Measurements from ENCODE around the gene HK2.
"Not testable (repeated sequence)": the region's sequence is repeated elsewhere in the genome, so short reads cannot be mapped to it uniquely, and the experiment has no call there.

The HK2 gene

GRCh38 chr2:74835831-74836674, 2.1 kb downstream of the HK2 start:
- DNase-seq = no peak

GRCh38 chr2:74836675-74837401, 2.9 kb downstream of the HK2 start:
- no peak for DNase-seq

- DNase-seq = no peak
Observed at GRCh38 chr2:74841641-74842040, 7.7 kb downstream of the HK2 start.

- DNase-seq = no peak
Observed at GRCh38 chr2:74843433-74843832, 9.5 kb downstream of the HK2 start.

GRCh38 chr2:74843899-74844298, 10.0 kb downstream of the HK2 start:
- DNase-seq = no peak

GRCh38 chr2:74844752-74845151, 10.8 kb downstream of the HK2 start:
- no peak for DNase-seq

GRCh38 chr2:74845217-74845751, 11.4 kb downstream of the HK2 start:
- DNase-seq = no peak

GRCh38 chr2:74845991-74846390, 12.1 kb downstream of the HK2 start:
- no peak for DNase-seq

GRCh38 chr2:74846481-74846880, 12.6 kb downstream of the HK2 start:
- DNase-seq = no peak

- no peak for DNase-seq
Observed at GRCh38 chr2:74847070-74847858, 13.3 kb downstream of the HK2 start.

- DNase-seq = no peak
Observed at GRCh38 chr2:74849228-74849892, 15.4 kb downstream of the HK2 start.

GRCh38 chr2:74850496-74851190, 16.7 kb downstream of the HK2 start:
- no peak for DNase-seq

GRCh38 chr2:74851191-74851566, 17.3 kb downstream of the HK2 start:
- DNase-seq = no peak

GRCh38 chr2:74853360-74853759, 19.4 kb downstream of the HK2 start:
- DNase-seq = not testable (repeated sequence)

- DNase-seq = no peak
Observed at GRCh38 chr2:74854401-74854800, 20.5 kb downstream of the HK2 start.

- not testable (repeated sequence) for DNase-seq
Observed at GRCh38 chr2:74855114-74855707, 21.3 kb downstream of the HK2 start.

GRCh38 chr2:74856004-74856578, 22.2 kb downstream of the HK2 start:
- no peak for DNase-seq

- DNase-seq = no peak
Observed at GRCh38 chr2:74856599-74856998, 22.7 kb downstream of the HK2 start.

- no peak for DNase-seq
Observed at GRCh38 chr2:74857215-74857614, 23.3 kb downstream of the HK2 start.

- no peak for DNase-seq
Observed at GRCh38 chr2:74857725-74858124, 23.8 kb downstream of the HK2 start.

- no peak for DNase-seq
Observed at GRCh38 chr2:74858281-74858680, 24.4 kb downstream of the HK2 start.

All from activated CD4-positive, CD25-positive, alpha-beta regulatory T cell treated with anti-CD3 and anti-CD28 coated beads, Interleukin-2, amount 50 U/mL, for 72 hours (primary cell).